SH-SY5Y (cell line): Measurements from ENCODE around the gene XPO4.

Source experiments
- GATA2 ChIP-seq: IDR thresholded peaks from 2 replicates; pipeline ENCODE4 v1.6.1; 2011; ENCODE audit warnings: mild to moderate bottlenecking, low read depth, low read length
- GATA3 ChIP-seq: IDR thresholded peaks from 2 replicates; pipeline ENCODE4 v1.6.1; 2011; ENCODE audit warnings: low read depth, mild to moderate bottlenecking, low read length, moderate library complexity

The XPO4 gene

DNA sequence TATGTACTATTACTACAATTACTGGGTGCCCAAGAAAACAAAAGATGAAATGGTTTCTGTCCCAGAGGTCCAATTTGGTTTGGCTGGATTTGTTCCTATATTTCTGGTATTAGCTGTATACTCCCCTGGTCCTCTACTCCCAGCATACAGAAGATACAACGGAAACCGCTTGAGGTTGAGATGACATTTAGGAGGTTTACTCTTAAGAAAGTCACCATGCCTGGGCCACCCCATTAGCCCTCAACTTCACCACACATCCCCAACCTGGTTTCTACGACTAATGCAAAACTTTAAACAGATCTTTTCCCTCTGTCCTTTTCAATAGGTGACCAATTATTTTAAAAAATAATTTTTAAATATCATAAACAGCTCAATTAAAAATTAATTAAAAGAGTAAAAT is 82.8 kb downstream of the XPO4 start:
- no peak for TF ChIP-seq GATA2
- no peak for TF ChIP-seq GATA3

DNA sequence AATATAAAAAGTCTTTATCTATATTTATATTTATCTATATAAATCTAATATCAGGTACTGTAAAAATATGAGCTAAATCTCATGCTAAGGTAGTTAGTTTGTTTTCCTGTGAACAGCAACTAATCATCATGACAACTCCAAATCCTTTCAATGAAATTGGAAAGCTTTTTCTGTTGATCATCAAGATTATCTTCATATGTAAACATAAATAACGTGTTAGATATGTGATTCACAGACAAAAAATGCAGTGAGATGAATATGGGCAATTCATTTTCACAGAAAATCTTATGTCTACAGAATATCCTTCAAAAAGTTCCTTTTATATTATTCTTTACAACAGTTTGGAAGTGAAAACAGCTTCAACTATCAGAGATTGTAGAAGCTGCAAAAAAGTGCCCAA is 87.1 kb downstream of the XPO4 start:
- no peak for TF ChIP-seq GATA3
- no peak for TF ChIP-seq GATA2

DNA sequence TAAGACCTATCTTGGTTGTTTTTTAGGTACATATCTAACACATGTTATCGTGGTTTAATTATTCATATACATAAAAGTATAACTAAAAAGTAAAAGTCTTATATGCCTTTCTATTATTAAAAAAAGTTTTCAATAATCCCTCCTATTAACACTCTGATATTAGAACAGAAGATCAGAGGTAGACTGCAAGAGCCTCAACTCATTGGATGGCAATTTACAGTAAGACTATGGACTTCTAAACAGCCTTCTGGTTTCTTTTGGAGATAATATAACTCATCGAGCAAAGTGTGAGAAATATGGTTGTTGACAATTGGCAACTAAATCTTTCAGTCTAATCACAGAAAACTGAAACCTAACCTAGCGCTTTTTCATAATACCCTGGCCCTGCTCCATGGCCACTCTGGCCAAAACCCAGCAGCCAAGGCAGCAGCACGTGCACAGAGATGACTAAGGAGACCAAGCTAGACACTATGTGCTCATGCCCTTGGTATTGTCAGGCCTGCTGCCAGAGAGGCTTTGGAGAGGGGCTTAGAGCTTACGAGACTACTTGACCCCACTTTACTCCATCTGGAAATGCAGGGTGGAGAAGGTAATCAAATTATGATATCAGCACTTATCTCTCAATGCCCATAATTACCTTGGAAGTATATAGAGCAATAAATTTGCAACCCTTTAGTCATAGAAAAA is 88.2 kb downstream of the XPO4 start:
- TF ChIP-seq GATA2 (peak; percentile 55), GATA3 (peak; percentile 42)

DNA sequence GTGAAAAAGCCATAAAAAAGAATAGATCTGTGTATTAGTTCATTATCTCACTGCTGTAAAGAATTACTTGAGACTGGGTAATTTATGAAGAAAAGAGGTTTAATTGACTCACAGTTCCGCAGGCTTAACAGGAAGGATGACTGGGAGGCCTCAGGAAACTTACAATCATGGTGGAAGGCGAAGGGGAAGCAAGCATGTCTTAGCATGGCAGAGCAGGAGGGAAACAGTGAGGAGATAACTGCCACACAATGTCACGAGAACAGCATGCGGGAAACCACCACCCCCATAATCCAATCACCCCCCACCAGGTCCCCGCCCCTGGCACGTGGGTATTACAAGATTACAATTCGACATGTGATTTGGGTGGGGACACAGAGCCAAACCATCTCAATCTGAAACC is 89.7 kb downstream of the XPO4 start:
- TF ChIP-seq GATA2 (no peak), GATA3 (no peak)

DNA sequence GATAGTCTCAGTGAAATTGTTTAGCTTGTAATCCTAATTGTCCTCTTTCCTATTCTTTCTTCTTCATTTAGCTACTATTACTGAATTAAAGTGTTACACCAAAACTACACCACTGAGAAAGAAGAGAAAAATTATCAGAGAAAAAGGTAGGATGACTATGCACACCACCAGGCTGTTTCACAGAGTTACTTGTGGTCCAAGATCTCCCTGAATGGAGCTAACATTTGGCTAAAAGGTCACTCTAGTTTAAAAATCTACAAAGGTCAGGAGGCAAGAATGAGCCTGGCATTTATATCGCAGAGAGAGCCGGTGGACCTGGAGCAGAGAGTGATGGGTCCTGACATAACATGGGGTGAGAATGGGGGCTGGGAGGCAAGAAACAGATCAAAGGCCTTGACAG is 91.7 kb downstream of the XPO4 start:
- no peak for TF ChIP-seq GATA2
- TF ChIP-seq GATA3: no peak

DNA sequence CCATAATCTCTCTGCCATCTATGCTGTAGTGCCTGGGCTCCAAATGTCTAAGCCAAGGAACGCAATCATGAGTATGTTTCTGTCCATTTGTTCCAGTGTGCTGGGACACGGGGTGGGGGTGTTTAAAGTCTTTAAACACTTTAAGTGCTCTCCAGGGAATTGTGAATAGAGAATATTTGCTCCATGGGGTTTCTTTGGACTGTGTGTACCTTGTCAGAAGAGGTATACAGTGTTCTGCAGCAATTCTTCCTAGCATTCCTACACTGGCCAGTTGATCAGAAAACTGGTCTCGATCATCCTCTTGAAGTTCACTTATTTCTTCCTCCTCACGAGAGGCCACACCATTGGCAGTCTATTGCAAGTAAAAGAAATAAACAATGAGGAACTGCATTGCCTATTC is 93.7 kb downstream of the XPO4 start:
- TF ChIP-seq GATA3 (no peak), GATA2 (no peak)

DNA sequence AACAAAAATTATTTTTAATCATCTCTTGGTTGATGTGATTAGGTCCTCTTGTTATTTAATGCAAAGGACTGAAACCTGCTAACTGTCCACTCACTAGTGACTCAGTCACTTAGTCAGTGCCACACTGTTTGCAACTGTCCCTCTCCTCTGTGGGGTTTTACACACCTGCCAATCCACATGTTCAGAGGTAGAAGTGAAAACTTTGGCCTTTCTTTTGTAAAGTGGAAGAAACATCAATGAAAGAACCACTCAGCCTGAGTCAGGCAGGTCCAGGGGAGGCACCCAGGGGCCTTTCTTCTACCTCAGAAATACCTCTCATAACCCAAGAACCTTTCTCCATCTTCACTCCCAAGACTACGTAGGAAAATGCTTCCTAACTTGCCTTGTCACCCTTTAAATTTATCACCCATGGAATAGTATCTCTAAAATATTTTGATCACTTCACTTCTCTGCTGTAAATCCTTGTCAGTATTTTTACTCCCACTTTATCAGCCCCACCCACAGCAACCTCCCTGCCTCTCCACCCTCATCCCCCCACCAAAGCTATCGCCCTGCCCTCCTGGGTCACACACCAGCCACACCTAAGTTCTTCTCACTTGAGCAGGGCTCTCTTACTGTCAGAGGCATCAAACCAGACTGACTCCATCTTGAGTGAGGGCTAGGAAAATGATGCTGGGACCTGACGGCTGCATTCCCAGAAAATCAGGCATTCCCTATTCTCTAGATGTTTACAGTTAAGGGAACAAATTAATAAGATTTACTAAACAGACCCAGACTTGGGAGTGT is 99.2 kb downstream of the XPO4 start:
- TF ChIP-seq GATA2: no peak
- no peak for TF ChIP-seq GATA3

DNA sequence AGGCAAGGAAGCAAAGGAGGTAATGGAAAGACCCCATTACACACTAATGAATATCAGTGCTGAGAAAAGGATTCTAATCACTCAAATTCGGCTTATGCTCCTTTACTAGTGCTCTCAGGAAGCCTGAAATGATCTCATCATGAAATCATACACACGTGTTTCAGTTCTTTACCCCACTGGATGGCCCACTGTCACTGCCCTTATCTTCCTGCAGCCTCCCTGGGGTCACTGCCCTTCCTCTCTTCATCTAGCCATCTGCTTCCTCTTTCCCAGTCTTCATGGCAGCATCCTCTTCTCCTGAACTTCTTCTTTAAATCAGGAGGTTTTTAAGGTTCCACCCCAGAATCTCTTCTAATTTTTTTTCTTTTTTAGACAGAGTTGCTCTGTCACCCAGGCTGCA is 100.8 kb downstream of the XPO4 start:
- TF ChIP-seq GATA2 (no peak), GATA3 (no peak)

DNA sequence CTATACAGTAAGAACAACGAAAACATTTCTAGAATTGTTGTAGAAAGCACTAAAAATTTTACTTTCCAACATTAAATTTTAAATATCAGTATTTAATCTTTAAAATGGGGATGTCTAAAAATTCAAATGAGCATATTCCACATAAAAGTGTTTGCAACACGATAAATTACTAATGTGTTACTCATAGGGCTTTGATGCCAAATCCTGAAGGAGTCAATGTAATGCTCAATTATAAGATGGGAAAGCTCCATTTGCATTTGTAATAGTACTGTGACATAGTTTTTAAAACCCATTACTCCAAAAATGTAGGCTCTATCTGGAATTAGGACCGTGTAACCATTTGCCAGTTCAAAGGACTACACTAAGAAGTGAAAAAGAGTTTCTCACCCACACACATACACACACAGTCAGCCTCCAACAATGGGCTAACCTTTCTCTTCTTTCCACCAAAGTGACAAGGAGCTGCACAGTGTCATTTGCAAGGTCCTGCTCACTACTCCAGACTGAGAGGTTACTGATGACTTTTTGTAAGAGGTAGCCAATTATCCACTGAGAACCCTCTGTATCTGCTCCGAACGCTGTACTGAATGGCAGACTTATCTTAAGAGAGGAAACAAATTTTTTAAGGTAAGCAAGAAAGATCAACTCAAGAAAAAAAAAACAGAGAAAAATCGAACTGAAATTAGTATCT is 102.7 kb downstream of the XPO4 start:
- TF ChIP-seq GATA2: no peak
- TF ChIP-seq GATA3: no peak

DNA sequence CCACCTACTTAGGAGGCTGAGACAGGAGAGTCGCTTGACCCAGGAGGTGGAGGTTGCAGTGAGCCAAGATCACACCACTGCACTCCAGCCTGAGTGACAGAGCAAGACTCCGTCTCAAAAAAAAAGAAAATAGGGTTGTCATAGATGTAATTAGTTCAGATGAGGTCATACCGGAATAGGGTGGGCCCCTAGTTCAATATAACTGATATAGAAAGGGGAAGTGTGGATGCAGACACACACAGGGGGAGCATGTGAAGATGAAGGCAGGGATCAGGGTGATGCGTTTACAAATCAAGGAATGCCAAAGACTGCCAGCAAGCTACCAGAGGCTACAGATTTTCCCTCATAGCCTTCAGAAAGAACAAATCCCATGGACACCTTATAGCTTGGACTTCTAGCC is 104.5 kb downstream of the XPO4 start:
- TF ChIP-seq GATA3: no peak
- TF ChIP-seq GATA2: no peak

DNA sequence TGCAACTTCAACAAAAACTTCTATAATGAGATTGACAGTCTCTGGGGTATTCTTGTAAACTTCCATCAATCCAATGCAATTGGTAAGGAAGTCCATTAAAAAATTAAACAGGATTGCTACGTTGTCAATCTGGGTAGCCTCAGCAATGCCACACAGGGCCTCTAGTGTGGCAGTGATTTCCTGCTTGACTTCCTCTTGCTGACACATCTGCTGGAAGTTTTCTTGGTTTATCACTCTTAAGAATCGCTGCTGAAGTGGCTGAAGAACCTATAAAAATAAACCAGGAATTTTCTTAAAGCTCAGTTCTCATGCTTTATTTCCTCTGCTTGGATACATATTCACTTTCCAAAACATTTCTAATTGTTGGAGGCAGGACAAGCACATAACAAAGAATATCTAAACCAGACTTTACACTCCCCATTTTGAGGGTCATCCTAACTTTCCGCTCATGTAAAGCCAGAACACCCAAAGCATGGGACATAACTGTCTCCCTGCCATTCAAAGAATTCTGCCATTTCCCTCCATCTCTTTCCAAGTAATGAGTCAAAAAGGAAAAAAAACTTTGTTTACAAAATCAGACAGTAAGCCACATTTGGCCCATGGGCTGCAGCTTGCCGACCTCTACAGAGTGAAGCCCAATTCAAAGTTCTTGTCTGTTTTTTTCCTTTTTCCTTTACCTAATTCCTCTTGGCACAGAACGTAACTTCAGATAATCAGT is 105.6 kb downstream of the XPO4 start:
- TF ChIP-seq GATA2 (no peak), GATA3 (no peak)

DNA sequence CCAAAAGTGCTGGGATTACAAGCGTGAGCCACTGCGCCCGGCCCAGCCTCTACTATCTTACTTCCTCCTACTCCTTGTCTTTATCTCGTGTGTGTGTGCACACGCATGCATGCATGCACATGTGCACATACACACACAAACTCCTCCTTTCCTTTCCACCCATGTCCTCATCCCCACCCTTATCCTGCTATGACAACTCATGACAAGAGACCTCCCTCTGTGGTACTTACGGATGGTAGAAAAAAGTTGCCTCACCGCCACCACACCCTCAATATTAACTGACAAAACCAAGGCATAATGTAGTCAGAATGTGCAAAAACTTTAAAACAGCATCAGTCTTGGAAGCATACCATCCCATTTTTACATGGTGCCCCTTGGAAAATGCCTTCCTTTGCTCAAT is 112.9 kb downstream of the XPO4 start:
- TF ChIP-seq GATA2 (no peak), GATA3 (no peak)

DNA sequence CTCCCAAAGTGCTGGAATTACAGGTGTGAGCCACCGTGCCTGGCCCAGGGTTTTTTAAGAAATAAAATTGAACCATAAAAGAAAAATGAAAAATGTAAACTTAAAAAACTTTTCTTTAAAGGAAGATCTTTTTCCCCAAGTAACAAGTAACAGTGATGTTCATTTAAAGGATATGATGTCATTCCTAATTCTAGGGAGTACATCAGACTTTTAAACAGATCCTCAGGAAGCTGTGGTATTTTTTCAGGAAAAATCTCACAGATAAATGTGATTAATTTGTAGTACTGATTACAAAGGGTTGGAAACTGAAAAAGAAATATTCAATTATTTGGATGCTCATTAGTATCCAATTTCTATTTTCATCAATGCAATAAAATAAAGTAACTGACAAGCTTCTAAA is 114.2 kb downstream of the XPO4 start:
- TF ChIP-seq GATA2 (no peak), GATA3 (no peak)

DNA sequence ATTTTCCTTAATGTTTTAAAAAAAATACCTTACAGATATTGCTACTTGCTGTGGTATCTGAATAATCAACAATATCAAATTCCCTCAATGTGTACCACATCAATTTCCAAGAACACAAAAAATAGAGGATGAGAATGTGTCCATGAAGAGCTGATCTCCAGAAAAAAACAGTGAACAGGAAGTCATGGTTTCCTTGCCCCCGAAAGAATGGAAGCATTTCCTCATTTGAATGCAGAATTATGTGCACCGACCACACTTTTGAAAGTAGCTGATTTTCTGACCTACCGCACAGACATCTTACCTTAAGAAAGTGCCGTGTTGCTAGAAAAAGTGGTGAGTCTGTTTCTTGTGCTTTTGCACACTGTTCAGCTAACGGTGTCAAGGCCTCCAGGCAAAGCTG is 115.4 kb downstream of the XPO4 start:
- no peak for TF ChIP-seq GATA3
